ENCODE data around the gene TAOK1.

The TAOK1 gene

GRCh38 chr17:29359777-29360176 lies 30.4 kb upstream of the TAOK1 start:
- H3K27ac Mint-ChIP-seq: no peak overlapping the region
- no peaks in the 10 kb centered on the region for H3K9me3 Mint-ChIP-seq
- peaks cover 2% of the 10 kb centered on the region for H3K4me1 Mint-ChIP-seq
- H3K4me3 Mint-ChIP-seq: no peak overlapping the region
- CTCF ChIA-PET: no interaction called here
- no peaks in the 10 kb centered on the region for H3K27me3 Mint-ChIP-seq
- H3K36me3 Mint-ChIP-seq: no peaks in the 10 kb centered on the region
- no peak for DNase-seq

- CTCF ChIA-PET: no interaction called here
- Mint-ChIP-seq H3K36me3 (no peaks in the 10 kb centered on the region), H3K9me3 (no peaks in the 10 kb centered on the region), H3K4me3 (no peak overlapping the region), H3K27me3 (no peaks in the 10 kb centered on the region), H3K4me1 (no peaks in the 10 kb centered on the region), H3K27ac (no peak overlapping the region)
- no peak for DNase-seq
These were observed 26.4 kb upstream of the TAOK1 start for GRCh38 chr17:29363716-29364115.

- CTCF ChIA-PET: interaction anchor here (0.7 to 1.0 kb wide), 3 partner anchors 10 to 145 kb away, joined by 3 read pairs; no protein-coding TSS in a partner anchor
- no peak for DNase-seq
These were observed 25.5 kb upstream of the TAOK1 start for GRCh38 chr17:29364691-29365090.

GRCh38 chr17:29368161-29368560 lies 22.0 kb upstream of the TAOK1 start:
- H3K4me1 Mint-ChIP-seq: no peaks in the 10 kb centered on the region
- no peak for DNase-seq
- CTCF ChIA-PET: interaction anchor here (2.4 to 3.7 kb wide), 2 partner anchors 167 to 197 kb away, joined by 14 to 35 read pairs; no protein-coding TSS in a partner anchor
- no peak overlapping the region for H3K27ac Mint-ChIP-seq
- no peak overlapping the region for H3K4me3 Mint-ChIP-seq
- H3K36me3 Mint-ChIP-seq: no peaks in the 10 kb centered on the region
- H3K9me3 Mint-ChIP-seq: no peaks in the 10 kb centered on the region
- no peaks in the 10 kb centered on the region for H3K27me3 Mint-ChIP-seq

More at GRCh38 chr17:29364691-29365090, 25.5 kb upstream of the TAOK1 start:
- H3K4me1 Mint-ChIP-seq: no peaks in the 10 kb centered on the region
- H3K27ac Mint-ChIP-seq: no peak overlapping the region
- H3K36me3 Mint-ChIP-seq: no peaks in the 10 kb centered on the region
- no peak overlapping the region for H3K4me3 Mint-ChIP-seq
- H3K9me3 Mint-ChIP-seq: no peaks in the 10 kb centered on the region
- no peaks in the 10 kb centered on the region for H3K27me3 Mint-ChIP-seq

GRCh38 chr17:29368926-29369325 lies 21.2 kb upstream of the TAOK1 start:
- no peaks in the 10 kb centered on the region for H3K27me3 Mint-ChIP-seq
- DNase-seq: no peak
- CTCF ChIA-PET: interaction anchor here (0.7 to 3.7 kb wide), 19 partner anchors 8 to 252 kb away, joined by 3 to 36 read pairs (median 5); partner anchors contain the start of gene ANKRD13B
- no peaks in the 10 kb centered on the region for H3K4me1 Mint-ChIP-seq
- H3K36me3 Mint-ChIP-seq: no peaks in the 10 kb centered on the region
- no peak overlapping the region for H3K4me3 Mint-ChIP-seq
- H3K9me3 Mint-ChIP-seq: no peaks in the 10 kb centered on the region
- no peak overlapping the region for H3K27ac Mint-ChIP-seq

GRCh38 chr17:29369831-29370735 lies 20.1 kb upstream of the TAOK1 start:
- peak; percentile 70 for DNase-seq
- CTCF ChIA-PET: interaction anchor here (0.6 to 3.7 kb wide), 49 partner anchors 8 to 870 kb away, joined by 3 to 36 read pairs (median 4); partner anchors contain the start of genes ABHD15, ANKRD13B and TAOK1
- no peak overlapping the region for H3K4me3 Mint-ChIP-seq
- H3K27ac Mint-ChIP-seq: no peak overlapping the region
- H3K36me3 Mint-ChIP-seq: no peaks in the 10 kb centered on the region
- H3K4me1 Mint-ChIP-seq: no peaks in the 10 kb centered on the region
- no peaks in the 10 kb centered on the region for H3K27me3 Mint-ChIP-seq
- no peaks in the 10 kb centered on the region for H3K9me3 Mint-ChIP-seq

- Mint-ChIP-seq H3K4me3 (no peak overlapping the region), H3K4me1 (no peaks in the 10 kb centered on the region), H3K36me3 (no peaks in the 10 kb centered on the region), H3K27me3 (peaks cover 10% of the 10 kb centered on the region), H3K27ac (no peak overlapping the region), H3K9me3 (no peaks in the 10 kb centered on the region)
- no peak for DNase-seq
- CTCF ChIA-PET: interaction anchor here (0.9 to 1.8 kb wide), 2 partner anchors 9 to 159 kb away, joined by 3 to 4 read pairs; no protein-coding TSS in a partner anchor
These were observed 13.4 kb upstream of the TAOK1 start for GRCh38 chr17:29376667-29377270.

GRCh38 chr17:29378500-29378899 lies 11.7 kb upstream of the TAOK1 start:
- H3K36me3 Mint-ChIP-seq: no peaks in the 10 kb centered on the region
- H3K27me3 Mint-ChIP-seq: peaks cover 10% of the 10 kb centered on the region
- H3K27ac Mint-ChIP-seq: no peak overlapping the region
- DNase-seq: no peak
- H3K9me3 Mint-ChIP-seq: no peaks in the 10 kb centered on the region
- CTCF ChIA-PET: interaction anchor here (0.7 kb wide), 1 partner anchor 8 kb away, joined by 3 read pairs; no protein-coding TSS in a partner anchor
- H3K4me1 Mint-ChIP-seq: no peaks in the 10 kb centered on the region
- H3K4me3 Mint-ChIP-seq: no peak overlapping the region

- Mint-ChIP-seq H3K27ac (no peak overlapping the region), H3K4me1 (no peaks in the 10 kb centered on the region), H3K4me3 (no peak overlapping the region), H3K36me3 (no peaks in the 10 kb centered on the region), H3K27me3 (peaks cover 10% of the 10 kb centered on the region), H3K9me3 (no peaks in the 10 kb centered on the region)
- CTCF ChIA-PET: no interaction called here
- DNase-seq: no peak
These were observed 10.8 kb upstream of the TAOK1 start for GRCh38 chr17:29379084-29379991.

- no peaks in the 10 kb centered on the region for H3K36me3 Mint-ChIP-seq
- H3K27ac Mint-ChIP-seq: no peak overlapping the region
- H3K4me1 Mint-ChIP-seq: no peaks in the 10 kb centered on the region
- H3K9me3 Mint-ChIP-seq: no peaks in the 10 kb centered on the region
- no peak overlapping the region for H3K4me3 Mint-ChIP-seq
- no peaks in the 10 kb centered on the region for H3K27me3 Mint-ChIP-seq
- no peak for DNase-seq
- CTCF ChIA-PET: interaction anchor here (0.6 to 5.3 kb wide), 3 partner anchors 13 to 546 kb away, joined by 3 to 36 read pairs (median 3); no protein-coding TSS in a partner anchor
These were observed 6.5 kb upstream of the TAOK1 start for GRCh38 chr17:29383686-29384085.

GRCh38 chr17:29384901-29385300 lies 5.3 kb upstream of the TAOK1 start:
- CTCF ChIA-PET: interaction anchor here (0.6 to 5.3 kb wide), 2 partner anchors 14 to 94 kb away, joined by 3 to 36 read pairs; no protein-coding TSS in a partner anchor
- no peak overlapping the region for H3K4me3 Mint-ChIP-seq
- no peak for DNase-seq
- H3K4me1 Mint-ChIP-seq: peaks cover 7% of the 10 kb centered on the region
- H3K36me3 Mint-ChIP-seq: no peaks in the 10 kb centered on the region
- no peak overlapping the region for H3K27ac Mint-ChIP-seq
- no peaks in the 10 kb centered on the region for H3K27me3 Mint-ChIP-seq
- H3K9me3 Mint-ChIP-seq: no peaks in the 10 kb centered on the region

- DNase-seq: no peak
- CTCF ChIA-PET: interaction anchor here (1.2 to 1.9 kb wide), 2 partner anchors 11 to 17 kb away, joined by 4 to 5 read pairs; no protein-coding TSS in a partner anchor
- no peak overlapping the region for H3K27ac Mint-ChIP-seq
- peaks cover 3% of the 10 kb centered on the region for H3K36me3 Mint-ChIP-seq
- H3K4me1 Mint-ChIP-seq: peaks cover 15% of the 10 kb centered on the region
- no peaks in the 10 kb centered on the region for H3K9me3 Mint-ChIP-seq
- no peaks in the 10 kb centered on the region for H3K27me3 Mint-ChIP-seq
- H3K4me3 Mint-ChIP-seq: no peak overlapping the region
These were observed 3.4 kb upstream of the TAOK1 start for GRCh38 chr17:29386760-29387159.

GRCh38 chr17:29388937-29389336 lies 1.2 kb upstream of the TAOK1 start:
- Mint-ChIP-seq H3K27me3 (no peaks in the 10 kb centered on the region), H3K36me3 (peaks cover 14% of the 10 kb centered on the region), H3K4me1 (peaks cover 34% of the 10 kb centered on the region), H3K9me3 (no peaks in the 10 kb centered on the region), H3K27ac (no peak overlapping the region), H3K4me3 (peak overlapping the region; percentile 83)
- CTCF ChIA-PET: no interaction called here
- no peak for DNase-seq
